SK-N-SH (cell line): Measurements from ENCODE around the gene NOP53. TPM values are rescaled to one million over a fixed set of nuclear protein-coding genes. Genes with fewer than 3 reads are reported as not detected.

Experiments
- CTCF ChIA-PET: fragments of 300-600, 350-600 bp; formaldehyde crosslinking; extraction: SDS; loops from one replicate; lab custom pipeline; 2021; lab: Yijun Ruan, JAX
- POLR2A ChIA-PET: fragments of 350-600 bp; sonication (Branson Sonifier 250); formaldehyde crosslinking; extraction: SDS; loops from one replicate; lab custom pipeline; 2020; ENCODE audit warnings: antibody characterized with exemption, inconsistent platforms; lab: Yijun Ruan, JAX
- DNase-seq: peaks from one replicate; pipeline ENCODE4 v3.0.0; 2012
- H2AFZ ChIP-seq: fragments of 200-600 bp; sonication (generic); 2 replicates; pipeline ENCODE4 v1.8.1; 2016; ENCODE audit warnings: antibody characterized with exemption, mild to moderate bottlenecking, low read depth
- H3F3A ChIP-seq: fragments of 200-600 bp; sonication (generic); replicated peaks from 2 replicates; pipeline ENCODE3; 2016; ENCODE audit warnings: antibody characterized with exemption, mild to moderate bottlenecking; ENCODE audit not compliant: insufficient read depth
- H3K27ac ChIP-seq, 2 experiments: fragments of 200-500 bp in 1 of 2; fragments of 200-600 bp in 1 of 2; sonication (Bioruptor generic) in 1 of 2; sonication (generic), shearing (Covaris generic) in 1 of 2; 2 replicates each; pipeline versions ENCODE4 v1.5.1 to v1.6.1; 2014 to 2016; ENCODE audit warnings: low read depth in 2 of 2, inconsistent platforms in 1 of 2, low read length in 1 of 2, mild to moderate bottlenecking in 1 of 2, mixed read lengths in 1 of 2
- H3K27me3 ChIP-seq: fragments of 200-600 bp; sonication (generic), shearing (Covaris generic); 2 replicates; pipeline ENCODE4 v1.6.1; 2016; ENCODE audit warnings: mixed run types; ENCODE audit not compliant: insufficient read depth
- H3K36me3 ChIP-seq, 2 experiments: fragments of 200-500 bp in 1 of 2; fragments of 200-600 bp in 1 of 2; sonication (Bioruptor generic) in 1 of 2; sonication (generic) in 1 of 2; replicated peaks in 1 of 2; 2 replicates each; pipeline versions ENCODE3 to v1.5.1; 2014 to 2016; ENCODE audit warnings: low read length in 1 of 2, mild to moderate bottlenecking in 1 of 2; ENCODE audit not compliant: insufficient read depth in 2 of 2, control insufficient read depth in 1 of 2
- H3K4me1 ChIP-seq, 2 experiments: fragments of 200-500 bp in 1 of 2; fragments of 200-600 bp in 1 of 2; sonication (Bioruptor generic) in 1 of 2; sonication (generic), shearing (Covaris generic) in 1 of 2; 2 replicates each; pipeline versions ENCODE4 v1.5.1 to v1.6.1; 2014 to 2016; ENCODE audit warnings: low read depth in 1 of 2, low read length in 1 of 2, mixed run types in 1 of 2; ENCODE audit not compliant: insufficient read depth in 2 of 2, control insufficient read depth in 1 of 2
- H3K4me2 ChIP-seq: fragments of 200-600 bp; sonication (generic), shearing (Covaris generic); 2 replicates; pipeline ENCODE4 v1.6.1; 2017; ENCODE audit warnings: mixed run types
- H3K4me3 ChIP-seq, 2 experiments: fragments of 200-500 bp in 1 of 2; fragments of 200-600 bp in 1 of 2; sonication (Bioruptor generic) in 1 of 2; sonication (generic), shearing (Covaris generic) in 1 of 2; 2 replicates each; pipeline versions ENCODE4 v1.5.1 to v1.8.1; 2014 to 2016; ENCODE audit warnings: low read depth in 2 of 2, inconsistent platforms in 1 of 2, low read length in 1 of 2, mild to moderate bottlenecking in 1 of 2, mixed read lengths in 1 of 2, moderate library complexity in 1 of 2
- H3K79me2 ChIP-seq: fragments of 200-600 bp; sonication (generic); 2 replicates; pipeline ENCODE4 v1.8.1; 2017; ENCODE audit warnings: mild to moderate bottlenecking; ENCODE audit not compliant: insufficient read depth
- H3K9ac ChIP-seq: fragments of 200-600 bp; sonication (generic); 2 replicates; pipeline ENCODE4 v1.6.1; 2017; ENCODE audit warnings: mixed run types
- H3K9me2 ChIP-seq: fragments of 200-600 bp; sonication (generic); 2 replicates; pipeline ENCODE4 v1.6.1; 2017; ENCODE audit warnings: mixed run types
- H3K9me3 ChIP-seq: fragments of 200-600 bp; sonication (generic); 2 replicates; pipeline ENCODE4 v1.6.1; 2017; ENCODE audit warnings: mixed run types, mild to moderate bottlenecking, moderate library complexity
- H4K20me1 ChIP-seq: fragments of 200-600 bp; sonication (generic); 2 replicates; pipeline ENCODE4 v1.6.1; 2017; ENCODE audit warnings: mild to moderate bottlenecking, mixed run types; ENCODE audit not compliant: insufficient read depth
- EP300 ChIP-seq, 2 experiments: IDR thresholded peaks; 2 replicates each; pipeline versions ENCODE4 v1.4.0 to v1.6.1; 2012; ENCODE audit warnings: borderline replicate concordance in 1 of 2, low read depth in 1 of 2, low read length in 1 of 2
- FOSL2 ChIP-seq: IDR thresholded peaks from 2 replicates; pipeline ENCODE4 v1.4.0; 2012; ENCODE audit warnings: low read depth, mild to moderate bottlenecking, moderate library complexity, borderline replicate concordance
- FOXJ3 ChIP-seq: sonication (generic); formaldehyde crosslinking; IDR thresholded peaks from 2 replicates; pipeline ENCODE4 v1.5.1; 2020; ENCODE audit warnings: mild to moderate bottlenecking, missing genetic modification reagents
- FOXM1 ChIP-seq: IDR thresholded peaks from 2 replicates; pipeline ENCODE4 v1.4.0; 2012; ENCODE audit warnings: low read depth, mild to moderate bottlenecking
- GABPA ChIP-seq: IDR thresholded peaks from 2 replicates; pipeline ENCODE4 v1.4.0; 2012; ENCODE audit warnings: low read depth, mild to moderate bottlenecking
- GATA2 ChIP-seq: sonication (generic); formaldehyde crosslinking; IDR thresholded peaks from 2 replicates; pipeline ENCODE4 v1.5.0; 2020; ENCODE audit warnings: mild to moderate bottlenecking, missing genetic modification reagents
- MEF2A ChIP-seq: IDR thresholded peaks from 2 replicates; pipeline ENCODE4 v1.4.0; 2012; ENCODE audit warnings: low read depth, borderline replicate concordance
- NFIC ChIP-seq: IDR thresholded peaks from 2 replicates; pipeline ENCODE4 v1.4.0; 2012; ENCODE audit warnings: borderline replicate concordance
- NRF1 ChIP-seq: IDR thresholded peaks from 2 replicates; pipeline ENCODE4 v1.6.1; 2012; ENCODE audit warnings: low read depth, mild to moderate bottlenecking, low read length
- RAD21 ChIP-seq: IDR thresholded peaks from 2 replicates; pipeline ENCODE4 v1.6.1; 2012; ENCODE audit warnings: mild to moderate bottlenecking, low read length
- RCOR1 ChIP-seq: fragments of 150-350 bp; IDR thresholded peaks from 2 replicates; pipeline ENCODE4 v1.6.1; 2017; ENCODE audit warnings: antibody characterized with exemption, low read length
- RFX5 ChIP-seq: IDR thresholded peaks from 2 replicates; pipeline ENCODE4 v1.6.1; 2012; ENCODE audit warnings: mild to moderate bottlenecking, improper control_type of control experiment, low read length
- RXRA ChIP-seq: IDR thresholded peaks from 2 replicates; pipeline ENCODE4 v1.4.0; 2012; ENCODE audit warnings: low read depth, mild to moderate bottlenecking, borderline replicate concordance
- SIN3A ChIP-seq: IDR thresholded peaks from 2 replicates; pipeline ENCODE4 v1.6.1; 2012; ENCODE audit warnings: low read depth, mild to moderate bottlenecking, low read length, moderate library complexity, borderline replicate concordance
- SMC3 ChIP-seq: IDR thresholded peaks from 2 replicates; pipeline ENCODE4 v1.6.1; 2012; ENCODE audit warnings: low read depth, low read length, improper control_type of control experiment
- TEAD4 ChIP-seq: IDR thresholded peaks from 2 replicates; pipeline ENCODE4 v1.4.0; 2012; ENCODE audit warnings: mild to moderate bottlenecking, borderline replicate concordance; ENCODE audit not compliant: insufficient read depth
- WGBS: methylation state at CpG from one replicate; pipeline ENCODE4 v1.1.6; 2017; ENCODE audit warnings: low lambda C conversion rate; 5-methylcytosine and 5-hydroxymethylcytosine counted together
- polyA plus RNA-seq, 3 experiments: library from polyadenylated mRNA; depleted of rRNA; stranded (reverse); fragments of >200 nt; gene quantifications; 2 replicates each; pipeline ENCODE4 v1.2.3, GENCODE V29; 2012
- TF ChIP-seq, protein P1 (sequence below): fragments of 200-600 bp; sonication (generic); IDR thresholded peaks from 2 replicates; pipeline ENCODE4 v1.6.1; 2017; ENCODE audit warnings: antibody characterized with exemption, mild to moderate bottlenecking, moderate library complexity
- TF ChIP-seq, protein P2 (sequence below): IDR thresholded peaks from 2 replicates; pipeline ENCODE4 v1.6.1; 2012; ENCODE audit warnings: mild to moderate bottlenecking, low read depth, low read length, moderate library complexity
- TF ChIP-seq, protein P3 (sequence below): fragments of 150-350 bp; IDR thresholded peaks from 2 replicates; pipeline ENCODE4 v1.6.1; 2017; ENCODE audit warnings: antibody characterized with exemption, low read length, low read depth, borderline replicate concordance

The NOP53 gene
- polyA plus RNA-seq, 1 of the 3 experiments (the other 2 are of a cell fraction): 275 TPM

DNA sequence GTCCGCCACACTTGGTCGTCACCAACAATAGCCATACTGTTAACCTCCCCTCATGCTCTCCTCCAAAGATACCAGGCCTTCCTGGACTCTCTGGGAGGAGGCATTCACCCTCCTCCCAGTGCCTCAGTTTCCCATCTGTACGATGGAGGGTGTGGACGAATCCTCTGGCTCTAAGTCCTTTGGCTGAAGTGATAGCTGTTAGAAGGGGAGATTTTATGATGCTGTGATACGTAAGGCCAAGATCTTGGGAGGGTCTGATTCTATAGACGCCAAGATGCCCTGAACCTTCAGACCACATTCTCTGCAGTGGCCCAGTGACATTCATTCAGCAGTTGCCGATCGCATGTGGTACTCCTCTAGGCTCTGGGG is 14.8 kb upstream of the NOP53 start:
- no peak overlapping the region for H2AFZ ChIP-seq
- peaks cover 7 to 8% of the 10 kb centered on the region in 2 experiments; a peak in 2 of 4 replicates for H3K4me1 ChIP-seq
- no peak for DNase-seq
- no peaks in the 10 kb centered on the region for H3K9me3 ChIP-seq
- POLR2A ChIA-PET: no interaction called here
- WGBS: 95% methylated on average over 8 of the region's 8 CpGs
- H3K27ac ChIP-seq: no peak overlapping the region
- H4K20me1 ChIP-seq: peaks cover 13% of the 10 kb centered on the region; the same call in 1 of the 2 replicates
- H3K9me2 ChIP-seq: no peaks in the 10 kb centered on the region
- CTCF ChIA-PET: interaction anchor here (1.2 to 2.1 kb wide), 4 partner anchors 11 to 31 kb away, joined by 3 to 8 read pairs (median 4); partner anchors contain the start of gene EHD2
- peaks cover 4 to 54% of the 10 kb centered on the region in 2 experiments for H3K36me3 ChIP-seq
- no peak overlapping the region for H3K4me3 ChIP-seq
- H3K27me3 ChIP-seq: no peaks in the 10 kb centered on the region
- no peak overlapping the region for H3K4me2 ChIP-seq
- no peak overlapping the region for H3K9ac ChIP-seq
- TF ChIP-seq RAD21: no peak
- TF ChIP-seq MEF2A: no peak
- TF ChIP-seq NFIC: no peak
- TF ChIP-seq FOXM1: no peak
- TF ChIP-seq FOXJ3 (CRISPR knock-in tag): no peak
- TF ChIP-seq, protein P1, sequence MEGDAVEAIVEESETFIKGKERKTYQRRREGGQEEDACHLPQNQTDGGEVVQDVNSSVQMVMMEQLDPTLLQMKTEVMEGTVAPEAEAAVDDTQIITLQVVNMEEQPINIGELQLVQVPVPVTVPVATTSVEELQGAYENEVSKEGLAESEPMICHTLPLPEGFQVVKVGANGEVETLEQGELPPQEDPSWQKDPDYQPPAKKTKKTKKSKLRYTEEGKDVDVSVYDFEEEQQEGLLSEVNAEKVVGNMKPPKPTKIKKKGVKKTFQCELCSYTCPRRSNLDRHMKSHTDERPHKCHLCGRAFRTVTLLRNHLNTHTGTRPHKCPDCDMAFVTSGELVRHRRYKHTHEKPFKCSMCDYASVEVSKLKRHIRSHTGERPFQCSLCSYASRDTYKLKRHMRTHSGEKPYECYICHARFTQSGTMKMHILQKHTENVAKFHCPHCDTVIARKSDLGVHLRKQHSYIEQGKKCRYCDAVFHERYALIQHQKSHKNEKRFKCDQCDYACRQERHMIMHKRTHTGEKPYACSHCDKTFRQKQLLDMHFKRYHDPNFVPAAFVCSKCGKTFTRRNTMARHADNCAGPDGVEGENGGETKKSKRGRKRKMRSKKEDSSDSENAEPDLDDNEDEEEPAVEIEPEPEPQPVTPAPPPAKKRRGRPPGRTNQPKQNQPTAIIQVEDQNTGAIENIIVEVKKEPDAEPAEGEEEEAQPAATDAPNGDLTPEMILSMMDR: no peak
- no peak for TF ChIP-seq RFX5
- TF ChIP-seq RCOR1: no peak
- no peak for TF ChIP-seq SMC3
- peaks cover 68% of the 10 kb centered on the region for H3K79me2 ChIP-seq
- H3F3A ChIP-seq: peaks cover 48% of the 10 kb centered on the region

GRCh38 chr19:47730910-47731309 is 14.4 kb upstream of the NOP53 start:
- DNase-seq: no peak
- 92% methylated on average over 8 of the region's 8 CpGs for WGBS
- Histone ChIP-seq H3K36me3 (peaks cover 2 to 54% of the 10 kb centered on the region in 2 experiments), H3K79me2 (peaks cover 68% of the 10 kb centered on the region), H3K4me1 (peaks cover 7 to 8% of the 10 kb centered on the region in 2 experiments; a peak in 2 of 4 replicates), H3K9me3 (no peaks in the 10 kb centered on the region), H3K27ac (no peak overlapping the region), H4K20me1 (peaks cover 13% of the 10 kb centered on the region; the same call in 1 of the 2 replicates), H2AFZ (no peak overlapping the region), H3K27me3 (no peaks in the 10 kb centered on the region), H3K9me2 (no peaks in the 10 kb centered on the region), H3K4me2 (no peak overlapping the region), H3K4me3 (no peak overlapping the region), H3K9ac (no peak overlapping the region), H3F3A (peaks cover 51% of the 10 kb centered on the region)
- no peak for TF ChIP-seq EP300 (IDR thresholded peaks at IDR 0.05; ENCODE audit: borderline replicate concordance in 1 of 2, low read depth in 1 of 2, low read length in 1 of 2)
- TF ChIP-seq GATA2 (CRISPR knock-in tag): no peak
- no peak for TF ChIP-seq SMC3
- TF ChIP-seq GABPA: no peak
- TF ChIP-seq, protein P2, sequence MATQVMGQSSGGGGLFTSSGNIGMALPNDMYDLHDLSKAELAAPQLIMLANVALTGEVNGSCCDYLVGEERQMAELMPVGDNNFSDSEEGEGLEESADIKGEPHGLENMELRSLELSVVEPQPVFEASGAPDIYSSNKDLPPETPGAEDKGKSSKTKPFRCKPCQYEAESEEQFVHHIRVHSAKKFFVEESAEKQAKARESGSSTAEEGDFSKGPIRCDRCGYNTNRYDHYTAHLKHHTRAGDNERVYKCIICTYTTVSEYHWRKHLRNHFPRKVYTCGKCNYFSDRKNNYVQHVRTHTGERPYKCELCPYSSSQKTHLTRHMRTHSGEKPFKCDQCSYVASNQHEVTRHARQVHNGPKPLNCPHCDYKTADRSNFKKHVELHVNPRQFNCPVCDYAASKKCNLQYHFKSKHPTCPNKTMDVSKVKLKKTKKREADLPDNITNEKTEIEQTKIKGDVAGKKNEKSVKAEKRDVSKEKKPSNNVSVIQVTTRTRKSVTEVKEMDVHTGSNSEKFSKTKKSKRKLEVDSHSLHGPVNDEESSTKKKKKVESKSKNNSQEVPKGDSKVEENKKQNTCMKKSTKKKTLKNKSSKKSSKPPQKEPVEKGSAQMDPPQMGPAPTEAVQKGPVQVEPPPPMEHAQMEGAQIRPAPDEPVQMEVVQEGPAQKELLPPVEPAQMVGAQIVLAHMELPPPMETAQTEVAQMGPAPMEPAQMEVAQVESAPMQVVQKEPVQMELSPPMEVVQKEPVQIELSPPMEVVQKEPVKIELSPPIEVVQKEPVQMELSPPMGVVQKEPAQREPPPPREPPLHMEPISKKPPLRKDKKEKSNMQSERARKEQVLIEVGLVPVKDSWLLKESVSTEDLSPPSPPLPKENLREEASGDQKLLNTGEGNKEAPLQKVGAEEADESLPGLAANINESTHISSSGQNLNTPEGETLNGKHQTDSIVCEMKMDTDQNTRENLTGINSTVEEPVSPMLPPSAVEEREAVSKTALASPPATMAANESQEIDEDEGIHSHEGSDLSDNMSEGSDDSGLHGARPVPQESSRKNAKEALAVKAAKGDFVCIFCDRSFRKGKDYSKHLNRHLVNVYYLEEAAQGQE: no peak
- TF ChIP-seq RXRA: no peak
- no peak for TF ChIP-seq TEAD4
- TF ChIP-seq, protein P3, sequence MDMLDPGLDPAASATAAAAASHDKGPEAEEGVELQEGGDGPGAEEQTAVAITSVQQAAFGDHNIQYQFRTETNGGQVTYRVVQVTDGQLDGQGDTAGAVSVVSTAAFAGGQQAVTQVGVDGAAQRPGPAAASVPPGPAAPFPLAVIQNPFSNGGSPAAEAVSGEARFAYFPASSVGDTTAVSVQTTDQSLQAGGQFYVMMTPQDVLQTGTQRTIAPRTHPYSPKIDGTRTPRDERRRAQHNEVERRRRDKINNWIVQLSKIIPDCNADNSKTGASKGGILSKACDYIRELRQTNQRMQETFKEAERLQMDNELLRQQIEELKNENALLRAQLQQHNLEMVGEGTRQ: no peak
- TF ChIP-seq FOSL2: no peak
- no peak for TF ChIP-seq SIN3A
- no peak for TF ChIP-seq NRF1
- no peak for TF ChIP-seq RFX5
- ChIA-PET CTCF (interaction anchor here (1.2 to 2.1 kb wide), 4 partner anchors 10 to 32 kb away, joined by 3 to 8 read pairs (median 4); partner anchors contain the start of gene EHD2), POLR2A (no interaction called here)
